ENCODE measurements around the gene ATP6V1E1. TPM values are rescaled to one million over a fixed set of nuclear protein-coding genes. Genes with fewer than 3 reads are reported as not detected.
A peak's percentile ranks its signal among the peaks of the same experiment; 100 is the strongest.

The ATP6V1E1 gene
- total and polyA plus RNA-seq, 12 donors: 88.1 to 388 (median 184) TPM

DNA sequence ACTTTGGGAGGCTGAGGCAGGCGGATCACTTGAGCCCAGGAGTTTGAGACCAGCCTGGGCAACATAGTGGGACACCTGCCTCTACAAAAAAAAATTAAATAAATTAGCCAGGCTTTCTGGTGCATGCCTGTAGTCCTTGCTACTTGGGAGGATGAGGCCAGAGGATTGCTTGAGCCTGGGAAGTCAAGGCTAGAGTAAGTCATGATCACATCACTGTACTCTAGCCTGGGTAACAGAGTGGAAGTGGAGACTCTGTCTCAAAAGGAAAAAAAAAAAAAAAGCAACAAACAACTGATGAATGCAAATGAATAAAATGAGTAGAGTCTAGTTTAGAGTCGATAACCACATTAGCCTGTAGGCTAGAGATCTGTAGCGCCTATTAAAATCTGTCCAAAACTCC is 6.1 kb upstream of the ATP6V1E1 start:
- Histone ChIP-seq H3K27me3 (no peaks in the 10 kb centered on the region), H3K27ac (peak overlapping the region in 2 of 5 donors; percentile 75 to 87), H3K9me3 (replicated peaks in 1 of 3) (no peaks in the 10 kb centered on the region), H3K4me1 (replicated peaks in 1 of 2) (peaks cover 26 to 35% of the 10 kb centered on the region in 2 donors), H3K4me3 (no peak overlapping the region), H3K36me3 (replicated peaks in 1 of 2) (no peaks in the 10 kb centered on the region)
- DNase-seq: peak in 3 of 7 donors; percentile 47 to 62 (median 55)
- 71 to 96% (median 84%) methylated on average over 3 of the region's 3 CpGs for WGBS, 4 donors
- intact Hi-C loops (cut with DNase I): loop anchor here in 1 of 2 donors (10.0 kb wide), 1 partner anchor 60 kb away; no protein-coding TSS in a partner anchor
- TF ChIP-seq, protein P1, sequence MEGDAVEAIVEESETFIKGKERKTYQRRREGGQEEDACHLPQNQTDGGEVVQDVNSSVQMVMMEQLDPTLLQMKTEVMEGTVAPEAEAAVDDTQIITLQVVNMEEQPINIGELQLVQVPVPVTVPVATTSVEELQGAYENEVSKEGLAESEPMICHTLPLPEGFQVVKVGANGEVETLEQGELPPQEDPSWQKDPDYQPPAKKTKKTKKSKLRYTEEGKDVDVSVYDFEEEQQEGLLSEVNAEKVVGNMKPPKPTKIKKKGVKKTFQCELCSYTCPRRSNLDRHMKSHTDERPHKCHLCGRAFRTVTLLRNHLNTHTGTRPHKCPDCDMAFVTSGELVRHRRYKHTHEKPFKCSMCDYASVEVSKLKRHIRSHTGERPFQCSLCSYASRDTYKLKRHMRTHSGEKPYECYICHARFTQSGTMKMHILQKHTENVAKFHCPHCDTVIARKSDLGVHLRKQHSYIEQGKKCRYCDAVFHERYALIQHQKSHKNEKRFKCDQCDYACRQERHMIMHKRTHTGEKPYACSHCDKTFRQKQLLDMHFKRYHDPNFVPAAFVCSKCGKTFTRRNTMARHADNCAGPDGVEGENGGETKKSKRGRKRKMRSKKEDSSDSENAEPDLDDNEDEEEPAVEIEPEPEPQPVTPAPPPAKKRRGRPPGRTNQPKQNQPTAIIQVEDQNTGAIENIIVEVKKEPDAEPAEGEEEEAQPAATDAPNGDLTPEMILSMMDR (IDR thresholded peaks at IDR 0.05): no peak
- no peak for TF ChIP-seq POLR2A (IDR thresholded peaks at IDR 0.05)

DNA sequence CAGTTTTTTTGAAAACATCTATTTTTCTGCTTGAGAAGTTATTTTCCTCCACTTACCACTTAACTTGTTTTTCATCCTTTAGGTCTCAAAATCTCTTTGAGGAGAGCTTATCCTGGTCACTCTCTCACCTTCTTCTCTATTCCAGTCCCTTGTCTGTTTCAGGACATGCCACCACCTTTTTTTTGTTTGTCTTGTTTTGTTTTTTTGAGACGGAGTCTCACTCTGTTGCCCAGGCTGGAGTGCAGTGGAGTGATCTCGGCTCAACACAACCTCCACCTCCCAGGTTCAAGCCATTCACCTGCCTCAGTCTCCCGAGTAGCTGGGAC is 5.4 kb upstream of the ATP6V1E1 start:
- TF ChIP-seq, protein P1 (IDR thresholded peaks at IDR 0.05): no peak
- TF ChIP-seq POLR2A (IDR thresholded peaks at IDR 0.05): no peak
- DNase-seq: no peak
- 86 to 93% (median 88%) methylated on average over 3 of the region's 3 CpGs for WGBS, 4 donors
- Histone ChIP-seq H3K9me3 (replicated peaks in 1 of 3) (no peaks in the 10 kb centered on the region), H3K27ac (peak overlapping the region; percentile 23 to 87 (median 75)), H3K4me3 (no peak overlapping the region), H3K27me3 (no peaks in the 10 kb centered on the region), H3K36me3 (replicated peaks in 1 of 2) (no peaks in the 10 kb centered on the region), H3K4me1 (replicated peaks in 1 of 2) (peaks cover 22 to 38% of the 10 kb centered on the region in 2 donors)
- intact Hi-C loops (cut with DNase I): loop anchor here in 1 of 2 donors (10.0 kb wide), 1 partner anchor 59 kb away; no protein-coding TSS in a partner anchor

- peak in 6 of 7 donors; percentile 42 to 73 (median 64) for DNase-seq
- H3K36me3 ChIP-seq (replicated peaks in 1 of 2): no peaks in the 10 kb centered on the region
- TF ChIP-seq, protein P1 (IDR thresholded peaks at IDR 0.05): no peak
- no peak for TF ChIP-seq POLR2A (IDR thresholded peaks at IDR 0.05)
- H3K27ac ChIP-seq: peak overlapping the region; percentile 36 to 87 (median 75)
- 38 to 61% (median 46%) methylated on average over 4 of the region's 4 CpGs for WGBS, 4 donors
- H3K27me3 ChIP-seq: no peaks in the 10 kb centered on the region
- intact Hi-C loops (cut with DNase I): loop anchor here in 1 of 2 donors (10.0 kb wide), 1 partner anchor 59 kb away; no protein-coding TSS in a partner anchor
- peaks cover 22 to 38% of the 10 kb centered on the region in 2 donors for H3K4me1 ChIP-seq (replicated peaks in 1 of 2)
- H3K4me3 ChIP-seq: no peak overlapping the region
- no peaks in the 10 kb centered on the region for H3K9me3 ChIP-seq (replicated peaks in 1 of 3)
These were observed 4.9 kb upstream of the ATP6V1E1 start for GRCh38 chr22:17633217-17633997.

GRCh38 chr22:17631076-17631565 is 2.6 kb upstream of the ATP6V1E1 start:
- WGBS, 4 donors: 91 to 98% (median 95%) methylated on average over 9 of the region's 9 CpGs
- H3K4me3 ChIP-seq: no peak overlapping the region
- H3K4me1 ChIP-seq (replicated peaks in 1 of 2): peaks cover 29 to 49% of the 10 kb centered on the region in 2 donors
- no peaks in the 10 kb centered on the region for H3K9me3 ChIP-seq (replicated peaks in 1 of 3)
- peak in 1 of 7 donors; percentile 9 for DNase-seq
- no peak overlapping the region for H3K27ac ChIP-seq
- H3K27me3 ChIP-seq: no peaks in the 10 kb centered on the region
- no peaks in the 10 kb centered on the region for H3K36me3 ChIP-seq (replicated peaks in 1 of 2)
- no peak for TF ChIP-seq POLR2A (IDR thresholded peaks at IDR 0.05)
- TF ChIP-seq, protein P1 (IDR thresholded peaks at IDR 0.05): no peak
- intact Hi-C loops (cut with DNase I): loop anchor here in 1 of 2 donors (10.0 kb wide), 1 partner anchor 56 kb away; no protein-coding TSS in a partner anchor

Measured in adrenal gland (tissue), 12 donors.